ENCODE data around the gene SUSD4.

Gene SUSD4

GRCh38 chr1:223363856-223364684 lies at the start of gene SUSD4:
Gene SUSD4 (minus strand): TSS chr1:223364176. CDS start chr1:223363425, 751 bp downstream.
- TF ChIP-seq ZNF274 (IDR thresholded peaks at IDR 0.05; ENCODE audit: low read depth, low read length) (no peak), SUZ12 (IDR thresholded peaks at IDR 0.05; ENCODE audit: extremely low read depth, insufficient read depth, insufficient read length) (no peak), YY1 (IDR thresholded peaks at IDR 0.05; ENCODE audit: insufficient read depth, insufficient read length) (no peak)
- DNase-seq (ENCODE audit: low read depth, low spot score) = no peak
- Histone ChIP-seq H3K9ac (ENCODE audit: insufficient read length, low read depth) (peak within 1 kb of the TSS; percentile 64), H3K4me1 (ENCODE audit: insufficient read depth, insufficient read length) (no peaks in the 10 kb centered on the region), H3K9me3 (ENCODE audit: insufficient read depth, low read length) (no peaks in the 10 kb centered on the region), H3K4me3 (ENCODE audit: insufficient read length, low read depth) (peak within 1 kb of the TSS; percentile 61), H3K36me3 (ENCODE audit: insufficient read depth, insufficient read length, low read length) (no peaks in the 10 kb centered on the region), H3K27me3 (ENCODE audit: insufficient read depth, insufficient read length) (peaks cover 48% of the 10 kb centered on the region)

GRCh38 chr1:223413216-223413615 lies 49.2 kb upstream of the SUSD4 start:
- H3K4me3 ChIP-seq (ENCODE audit: insufficient read length, low read depth) = no peak overlapping the region
- no peaks in the 10 kb centered on the region for H3K27me3 ChIP-seq (ENCODE audit: insufficient read depth, insufficient read length)
- no peak for DNase-seq (ENCODE audit: low read depth, low spot score)
- no peak for TF ChIP-seq ZNF274 (IDR thresholded peaks at IDR 0.05; ENCODE audit: low read depth, low read length)
- no peaks in the 10 kb centered on the region for H3K4me1 ChIP-seq (ENCODE audit: insufficient read depth, insufficient read length)
- no peak overlapping the region for H3K9ac ChIP-seq (ENCODE audit: insufficient read length, low read depth)
- H3K36me3 ChIP-seq (ENCODE audit: insufficient read depth, insufficient read length, low read length) = no peaks in the 10 kb centered on the region
- H3K9me3 ChIP-seq (ENCODE audit: insufficient read depth, low read length) = no peaks in the 10 kb centered on the region

GRCh38 chr1:223411710-223412109 lies 47.7 kb upstream of the SUSD4 start:
- H3K27me3 ChIP-seq (ENCODE audit: insufficient read depth, insufficient read length) = no peaks in the 10 kb centered on the region
- no peaks in the 10 kb centered on the region for H3K36me3 ChIP-seq (ENCODE audit: insufficient read depth, insufficient read length, low read length)
- no peak for TF ChIP-seq ZNF274 (IDR thresholded peaks at IDR 0.05; ENCODE audit: low read depth, low read length)
- TF ChIP-seq YY1 (IDR thresholded peaks at IDR 0.05; ENCODE audit: insufficient read depth, insufficient read length) = no peak
- TF ChIP-seq SUZ12 (IDR thresholded peaks at IDR 0.05; ENCODE audit: extremely low read depth, insufficient read depth, insufficient read length) = no peak
- no peak overlapping the region for H3K4me3 ChIP-seq (ENCODE audit: insufficient read length, low read depth)
- no peaks in the 10 kb centered on the region for H3K4me1 ChIP-seq (ENCODE audit: insufficient read depth, insufficient read length)
- no peak overlapping the region for H3K9ac ChIP-seq (ENCODE audit: insufficient read length, low read depth)
- DNase-seq (ENCODE audit: low read depth, low spot score) = no peak
- H3K9me3 ChIP-seq (ENCODE audit: insufficient read depth, low read length) = no peaks in the 10 kb centered on the region

GRCh38 chr1:223411309-223411708 lies 47.3 kb upstream of the SUSD4 start:
- no peaks in the 10 kb centered on the region for H3K4me1 ChIP-seq (ENCODE audit: insufficient read depth, insufficient read length)
- no peaks in the 10 kb centered on the region for H3K36me3 ChIP-seq (ENCODE audit: insufficient read depth, insufficient read length, low read length)
- TF ChIP-seq YY1 (IDR thresholded peaks at IDR 0.05; ENCODE audit: insufficient read depth, insufficient read length) = no peak
- TF ChIP-seq SUZ12 (IDR thresholded peaks at IDR 0.05; ENCODE audit: extremely low read depth, insufficient read depth, insufficient read length) = no peak
- TF ChIP-seq ZNF274 (IDR thresholded peaks at IDR 0.05; ENCODE audit: low read depth, low read length) = no peak
- no peaks in the 10 kb centered on the region for H3K27me3 ChIP-seq (ENCODE audit: insufficient read depth, insufficient read length)
- no peaks in the 10 kb centered on the region for H3K9me3 ChIP-seq (ENCODE audit: insufficient read depth, low read length)
- no peak overlapping the region for H3K4me3 ChIP-seq (ENCODE audit: insufficient read length, low read depth)
- no peak overlapping the region for H3K9ac ChIP-seq (ENCODE audit: insufficient read length, low read depth)
- no peak for DNase-seq (ENCODE audit: low read depth, low spot score)

- Histone ChIP-seq H3K4me1 (ENCODE audit: insufficient read depth, insufficient read length) (no peaks in the 10 kb centered on the region), H3K27me3 (ENCODE audit: insufficient read depth, insufficient read length) (no peaks in the 10 kb centered on the region), H3K9ac (ENCODE audit: insufficient read length, low read depth) (no peak overlapping the region), H3K36me3 (ENCODE audit: insufficient read depth, insufficient read length, low read length) (no peaks in the 10 kb centered on the region), H3K9me3 (ENCODE audit: insufficient read depth, low read length) (no peaks in the 10 kb centered on the region), H3K4me3 (ENCODE audit: insufficient read length, low read depth) (no peak overlapping the region)
- TF ChIP-seq ZNF274 (IDR thresholded peaks at IDR 0.05; ENCODE audit: low read depth, low read length) (no peak), YY1 (IDR thresholded peaks at IDR 0.05; ENCODE audit: insufficient read depth, insufficient read length) (no peak), SUZ12 (IDR thresholded peaks at IDR 0.05; ENCODE audit: extremely low read depth, insufficient read depth, insufficient read length) (no peak)
- DNase-seq (ENCODE audit: low read depth, low spot score) = no peak
Measured at GRCh38 chr1:223410036-223410435, 46.1 kb upstream of the SUSD4 start.

- no peak overlapping the region for H3K9ac ChIP-seq (ENCODE audit: insufficient read length, low read depth)
- no peak overlapping the region for H3K4me3 ChIP-seq (ENCODE audit: insufficient read length, low read depth)
- peaks cover 8% of the 10 kb centered on the region; the same call in 1 of the 2 replicates for H3K9me3 ChIP-seq (ENCODE audit: insufficient read depth, low read length)
- H3K27me3 ChIP-seq (ENCODE audit: insufficient read depth, insufficient read length) = no peaks in the 10 kb centered on the region
- TF ChIP-seq SUZ12 (IDR thresholded peaks at IDR 0.05; ENCODE audit: extremely low read depth, insufficient read depth, insufficient read length) (no peak), ZNF274 (IDR thresholded peaks at IDR 0.05; ENCODE audit: low read depth, low read length) (no peak), YY1 (IDR thresholded peaks at IDR 0.05; ENCODE audit: insufficient read depth, insufficient read length) (no peak)
- H3K36me3 ChIP-seq (ENCODE audit: insufficient read depth, insufficient read length, low read length) = no peaks in the 10 kb centered on the region
- no peaks in the 10 kb centered on the region for H3K4me1 ChIP-seq (ENCODE audit: insufficient read depth, insufficient read length)
- no peak for DNase-seq (ENCODE audit: low read depth, low spot score)
Measured at GRCh38 chr1:223405507-223405906, 41.5 kb upstream of the SUSD4 start.

- H3K9me3 ChIP-seq (ENCODE audit: insufficient read depth, low read length) = peaks cover 8% of the 10 kb centered on the region; the same call in 1 of the 2 replicates
- H3K27me3 ChIP-seq (ENCODE audit: insufficient read depth, insufficient read length) = no peaks in the 10 kb centered on the region
- no peaks in the 10 kb centered on the region for H3K36me3 ChIP-seq (ENCODE audit: insufficient read depth, insufficient read length, low read length)
- no peak for DNase-seq (ENCODE audit: low read depth, low spot score)
- H3K4me1 ChIP-seq (ENCODE audit: insufficient read depth, insufficient read length) = no peaks in the 10 kb centered on the region
- TF ChIP-seq ZNF274 (IDR thresholded peaks at IDR 0.05; ENCODE audit: low read depth, low read length) = no peak
- TF ChIP-seq YY1 (IDR thresholded peaks at IDR 0.05; ENCODE audit: insufficient read depth, insufficient read length) = no peak
- no peak for TF ChIP-seq SUZ12 (IDR thresholded peaks at IDR 0.05; ENCODE audit: extremely low read depth, insufficient read depth, insufficient read length)
- H3K9ac ChIP-seq (ENCODE audit: insufficient read length, low read depth) = no peak overlapping the region
- H3K4me3 ChIP-seq (ENCODE audit: insufficient read length, low read depth) = no peak overlapping the region
Measured at GRCh38 chr1:223403184-223403815, 39.3 kb upstream of the SUSD4 start.
